Endometrial microvascular endothelial cells (primary cell): ENCODE data around the gene ZNF655. TPM values are rescaled to one million over a fixed set of nuclear protein-coding genes. Genes with fewer than 3 reads are reported as not detected.
"Not testable (repeated sequence)": the region's sequence is repeated elsewhere in the genome, so short reads cannot be mapped to it uniquely, and the experiment has no call there.

Experiments
- in situ Hi-C: cut with HindIII; loops from 2 replicates; pipeline ENCODE4 v1.10.0; 2017; ENCODE audit warnings: low sequenced_read_pairs, low pct_unique_long_range_greater_than_20kb; ENCODE audit errors: inconsistent ontology term
- total RNA-seq: library from RNA; depleted of rRNA; stranded (reverse); fragments of >200 nt; gene quantifications from one replicate; pipeline ENCODE4 v1.2.3, GENCODE V29; 2015; ENCODE audit errors: inconsistent ontology term

ZNF655 gene
- total RNA-seq, 1 donor from 2014 or later: 17.9 TPM

DNA sequence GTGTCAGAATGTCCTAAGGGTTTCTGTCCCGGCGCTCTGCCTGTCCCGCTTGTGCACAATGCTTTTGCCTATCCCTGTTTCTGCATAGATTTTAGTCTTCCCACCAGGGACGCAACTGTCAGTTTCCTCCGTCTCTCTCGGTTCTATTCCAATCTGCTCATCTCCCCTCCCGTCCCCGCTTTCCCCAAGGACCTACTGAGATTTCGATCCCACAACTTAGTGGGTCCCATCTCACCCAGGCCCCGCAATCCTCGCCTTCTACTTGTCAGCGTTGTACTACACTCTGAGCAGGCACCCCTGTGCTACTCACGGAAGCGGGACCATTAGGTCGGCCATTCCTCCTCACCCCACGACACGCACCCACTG lies 519 bp upstream of the ZNF655 start:
- in situ Hi-C loops: no loop called here

DNA sequence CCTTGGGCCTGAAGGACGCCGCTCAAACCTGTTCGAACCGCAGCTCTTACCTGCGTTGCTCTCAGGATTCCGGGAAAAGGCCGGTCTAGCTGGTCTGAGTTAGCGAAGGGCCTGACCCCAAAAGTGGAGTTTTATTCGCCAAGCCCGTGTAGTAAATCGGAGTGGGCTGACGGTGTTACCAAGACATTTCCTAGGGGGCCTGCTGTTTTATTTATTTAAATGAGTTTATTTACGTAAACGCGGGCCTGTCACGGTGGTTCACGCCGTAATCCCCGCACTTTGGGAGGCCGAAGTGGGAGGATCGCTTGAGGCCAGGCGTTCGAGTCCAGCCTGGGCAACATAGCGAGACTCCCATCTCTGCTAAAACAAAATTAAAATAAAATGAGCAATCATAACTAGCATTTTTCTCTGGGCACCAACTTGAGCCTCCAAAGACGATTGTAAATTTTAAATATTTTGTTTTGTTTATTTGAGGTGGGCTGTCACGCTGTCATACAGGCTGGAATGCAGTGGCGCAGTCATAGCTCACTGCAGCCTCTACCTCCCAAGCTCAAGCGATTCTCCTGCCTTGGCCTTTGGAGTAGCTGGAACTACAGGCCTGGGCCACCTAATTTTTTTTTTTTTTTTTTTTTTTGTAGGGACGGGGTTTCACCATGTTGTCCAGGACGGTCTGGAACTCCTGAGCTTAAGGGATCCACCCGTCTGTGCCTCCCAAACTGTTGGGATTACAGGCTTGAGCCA lies 903 bp downstream of the ZNF655 start:
- in situ Hi-C loops: no loop called here

DNA sequence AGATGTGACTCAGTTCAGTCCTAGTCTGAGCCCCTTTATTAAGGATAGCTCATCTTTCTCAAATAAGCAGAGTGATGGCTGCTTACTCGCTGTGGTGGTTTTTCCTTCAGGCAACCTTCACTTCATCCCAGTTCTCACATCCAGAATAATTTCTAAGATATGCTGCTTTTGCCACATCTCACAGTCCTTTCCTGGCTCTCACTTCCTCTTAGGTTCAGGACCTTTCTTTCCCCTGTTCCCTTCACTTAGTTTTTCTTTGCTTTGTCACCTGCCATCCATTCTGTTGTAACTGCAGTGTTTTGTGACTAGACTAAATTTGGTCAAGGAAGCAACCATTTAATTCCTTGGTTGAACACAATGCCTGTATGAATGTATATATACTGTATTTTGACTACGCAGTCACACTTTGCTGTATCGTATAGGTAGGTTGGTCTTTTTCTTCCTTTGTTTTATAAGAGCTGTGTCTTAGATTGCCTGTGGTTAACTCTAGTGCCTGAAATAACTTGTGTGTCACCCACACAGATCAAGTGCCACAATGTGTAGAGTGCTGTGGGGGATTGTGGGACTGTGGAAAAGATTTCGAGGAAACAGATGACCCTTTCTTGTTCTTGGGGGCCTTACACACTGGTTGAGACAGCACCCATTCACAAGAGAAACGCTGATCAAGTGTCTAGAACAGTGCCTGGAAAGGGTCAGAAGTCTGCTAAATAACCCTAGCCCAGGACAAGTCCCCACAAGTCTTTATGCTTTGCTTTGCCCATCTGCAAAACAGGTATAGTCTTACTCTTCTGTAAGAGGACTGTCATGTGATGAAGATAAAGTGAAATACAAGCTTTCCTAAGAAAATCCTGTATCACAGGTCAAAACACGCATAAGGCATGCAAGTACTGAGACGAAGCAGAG lies 2.6 kb downstream of the ZNF655 start:
- in situ Hi-C loops: no loop called here

DNA sequence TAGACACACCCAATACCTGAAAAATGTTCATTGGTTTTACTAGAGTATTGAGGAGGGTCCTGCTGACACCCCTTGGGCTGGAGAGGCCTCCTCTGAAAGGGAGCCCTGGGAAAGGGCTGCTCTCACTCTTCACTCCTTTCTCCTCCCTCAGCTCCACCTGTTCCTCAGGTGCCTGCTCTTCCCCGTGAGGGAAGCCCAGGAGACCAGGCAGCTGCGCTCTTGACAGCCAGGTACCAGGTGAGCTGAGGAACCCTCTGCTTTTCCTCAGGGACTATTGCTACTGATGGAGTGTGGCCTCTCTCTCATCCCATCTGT lies 3.3 kb downstream of the ZNF655 start:
- in situ Hi-C loops: no loop called here

DNA sequence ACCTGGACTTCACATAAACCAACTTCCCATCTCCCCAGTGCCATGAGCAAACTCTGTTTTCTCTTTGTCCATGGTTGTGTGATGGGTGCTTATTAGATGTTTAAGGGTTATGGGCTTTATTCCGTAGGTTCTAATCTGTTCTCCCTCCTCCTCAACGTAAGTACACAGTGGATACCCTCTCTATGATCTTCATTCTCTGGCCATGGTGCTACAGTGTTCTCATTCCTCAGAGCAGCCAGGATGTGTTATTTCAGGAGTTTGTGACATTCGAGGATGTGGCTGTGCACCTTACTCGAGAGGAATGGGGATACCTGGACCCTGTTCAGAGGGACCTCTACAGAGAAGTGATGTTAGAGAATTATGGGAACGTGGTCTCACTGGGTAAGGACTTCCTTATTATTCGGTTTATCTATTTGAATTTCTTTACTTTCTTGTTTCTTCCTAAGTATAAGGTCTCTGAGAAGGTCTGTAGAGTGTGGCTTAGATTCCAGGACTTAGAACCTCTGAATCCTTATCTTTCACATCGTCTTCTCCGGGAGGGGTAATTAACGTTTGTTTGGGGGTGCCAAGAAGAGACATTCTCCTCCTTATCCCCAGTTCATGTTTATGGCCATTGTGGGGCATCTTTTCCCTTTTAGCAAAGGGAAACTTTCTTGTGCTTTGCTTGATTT lies 3.8 kb downstream of the ZNF655 start:
- in situ Hi-C loops: no loop called here

DNA sequence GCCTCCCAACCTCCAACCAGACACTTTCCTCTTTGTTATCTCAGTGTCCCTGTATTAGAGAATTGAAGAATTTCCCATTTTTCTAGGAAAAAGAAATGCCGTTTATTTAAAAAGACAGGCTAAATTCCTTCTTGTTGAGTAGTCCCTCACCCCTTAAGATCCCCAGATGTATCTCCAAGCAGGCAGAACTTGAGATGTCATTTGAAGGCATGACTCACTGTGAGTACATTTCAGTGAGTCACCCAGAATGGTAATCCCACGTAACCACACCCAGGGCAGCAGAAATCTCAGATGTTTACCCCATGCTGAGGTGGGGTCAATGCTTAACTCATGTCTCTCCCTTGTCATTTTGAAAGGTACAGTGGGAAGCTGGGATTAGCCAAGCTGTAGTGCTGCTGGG lies 4.4 kb downstream of the ZNF655 start:
- in situ Hi-C loops: no loop called here

DNA sequence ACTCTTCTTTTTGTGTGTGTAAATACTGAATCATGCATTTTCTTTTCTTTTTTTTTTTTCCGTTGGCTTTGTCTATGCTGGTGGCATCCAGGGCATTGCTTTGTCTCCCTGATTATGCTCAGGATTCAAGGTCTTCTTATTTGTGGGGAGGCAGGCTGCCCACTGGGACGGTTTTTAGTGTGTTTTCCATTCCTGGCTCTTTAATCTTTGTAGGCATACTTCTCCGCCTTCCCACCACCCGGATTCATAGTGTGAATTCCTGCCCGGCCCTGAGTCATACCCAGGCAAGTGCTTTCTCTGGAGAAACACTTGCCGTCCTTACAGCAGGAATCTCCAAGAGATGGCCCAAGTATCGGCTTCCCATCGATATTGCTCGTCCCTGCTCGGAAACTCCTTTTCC lies 5.2 kb downstream of the ZNF655 start:
- in situ Hi-C loops: no loop called here

DNA sequence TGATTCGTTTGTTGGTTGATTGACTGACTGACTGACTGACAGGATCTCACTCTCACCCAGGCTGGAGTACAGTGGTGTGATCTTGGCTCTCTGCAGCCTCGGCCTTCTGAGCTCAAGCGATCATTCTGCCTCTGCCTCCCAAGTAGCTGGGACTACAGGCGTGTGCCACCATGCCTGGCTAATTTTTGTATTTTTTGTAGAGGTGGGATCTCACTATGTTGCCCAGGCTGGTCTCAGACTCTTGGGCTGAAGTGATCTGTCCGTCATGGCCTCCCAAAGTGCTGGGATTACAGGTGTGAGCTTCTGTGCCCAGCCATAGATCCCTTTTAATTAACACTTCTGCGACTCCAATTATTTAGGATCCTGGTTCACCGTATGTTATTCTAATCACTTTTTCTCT lies 10.3 kb downstream of the ZNF655 start:
- in situ Hi-C loops: not testable (repeated sequence)

DNA sequence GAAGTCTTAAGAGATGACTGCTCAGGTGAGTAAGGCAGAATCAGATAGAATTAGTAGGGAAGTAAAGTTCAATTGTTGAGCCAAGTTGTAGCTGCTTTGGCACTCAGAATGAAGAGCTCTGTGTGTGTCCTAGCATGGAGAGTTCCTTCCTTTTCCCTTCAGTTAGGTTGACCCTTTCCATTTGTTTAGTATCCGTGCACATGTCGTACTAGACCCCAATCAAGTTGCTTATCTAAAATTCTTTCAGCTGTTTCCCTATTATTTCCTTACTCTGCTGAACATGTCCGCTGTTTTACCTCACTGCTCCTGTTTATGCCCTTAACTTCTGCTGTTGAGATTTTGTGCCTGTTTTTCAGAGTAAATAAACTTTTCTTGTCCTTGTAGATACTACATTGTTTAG lies 13.3 kb downstream of the ZNF655 start:
- in situ Hi-C loops: no loop called here

DNA sequence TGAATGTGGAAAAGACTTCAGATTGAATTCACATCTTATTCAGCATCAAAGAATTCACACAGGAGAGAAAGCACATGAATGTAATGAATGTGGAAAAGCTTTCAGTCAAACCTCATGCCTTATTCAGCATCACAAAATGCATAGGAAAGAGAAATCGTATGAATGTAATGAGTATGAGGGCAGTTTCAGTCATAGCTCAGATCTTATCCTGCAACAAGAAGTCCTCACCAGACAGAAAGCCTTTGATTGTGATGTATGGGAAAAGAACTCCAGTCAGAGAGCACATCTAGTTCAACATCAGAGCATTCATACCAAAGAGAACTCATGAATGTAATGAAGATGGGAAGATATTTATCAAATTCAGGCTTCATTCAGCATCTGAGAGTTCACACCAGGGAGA lies 14.8 kb downstream of the ZNF655 start:
- in situ Hi-C loops: no loop called here

DNA sequence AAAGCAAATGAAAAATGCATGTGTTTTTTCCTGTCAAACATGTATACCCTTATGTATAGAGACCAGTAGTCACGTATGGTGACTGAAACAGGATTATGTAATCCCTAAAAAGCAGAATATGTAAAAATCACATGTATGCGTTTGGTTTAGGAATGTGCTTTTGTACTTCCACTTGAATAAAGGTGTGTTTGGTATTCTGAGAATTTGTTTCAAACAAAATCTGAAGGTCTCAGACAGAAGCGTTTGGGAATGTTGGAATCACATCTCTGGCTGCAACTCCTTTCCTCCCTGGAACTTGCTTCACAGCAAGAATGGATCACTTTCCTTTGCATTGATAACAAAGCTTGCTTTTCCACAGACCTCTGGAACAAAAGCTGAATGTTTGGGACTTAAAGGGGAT lies 17.8 kb downstream of the ZNF655 start:
- in situ Hi-C loops: no loop called here

DNA sequence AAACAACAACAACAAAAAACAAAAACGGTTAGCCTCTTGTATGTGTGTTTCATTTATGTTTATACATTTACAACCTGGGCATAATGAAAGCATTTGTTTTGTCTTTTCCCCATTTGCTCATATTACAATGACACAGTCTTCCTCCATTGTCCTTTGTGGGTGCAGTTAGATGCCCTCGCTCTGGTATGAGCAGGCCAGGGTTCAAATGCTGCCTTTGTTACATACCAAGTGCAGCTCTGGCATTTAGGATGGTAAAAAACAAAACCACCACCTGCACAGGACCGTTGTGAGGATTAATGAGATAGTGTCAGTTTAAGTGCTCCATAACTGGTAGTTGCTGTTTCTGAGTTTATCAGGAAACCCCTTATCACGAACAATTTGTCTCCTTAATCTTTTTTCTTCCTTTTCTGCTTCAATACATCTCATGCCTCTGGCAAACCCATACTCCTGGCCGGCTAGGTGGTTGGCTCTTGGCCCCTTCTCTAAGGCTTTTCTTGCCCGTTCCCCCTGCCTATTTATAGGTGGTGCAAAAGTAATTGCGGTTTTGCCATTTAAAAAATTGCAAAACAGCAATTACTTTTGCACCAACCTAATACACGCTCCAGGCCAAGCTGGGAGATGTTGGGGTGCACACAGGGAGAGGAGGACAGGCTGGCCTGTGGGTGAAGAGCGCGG lies 21.0 kb downstream of the ZNF655 start:
- in situ Hi-C loops: no loop called here

DNA sequence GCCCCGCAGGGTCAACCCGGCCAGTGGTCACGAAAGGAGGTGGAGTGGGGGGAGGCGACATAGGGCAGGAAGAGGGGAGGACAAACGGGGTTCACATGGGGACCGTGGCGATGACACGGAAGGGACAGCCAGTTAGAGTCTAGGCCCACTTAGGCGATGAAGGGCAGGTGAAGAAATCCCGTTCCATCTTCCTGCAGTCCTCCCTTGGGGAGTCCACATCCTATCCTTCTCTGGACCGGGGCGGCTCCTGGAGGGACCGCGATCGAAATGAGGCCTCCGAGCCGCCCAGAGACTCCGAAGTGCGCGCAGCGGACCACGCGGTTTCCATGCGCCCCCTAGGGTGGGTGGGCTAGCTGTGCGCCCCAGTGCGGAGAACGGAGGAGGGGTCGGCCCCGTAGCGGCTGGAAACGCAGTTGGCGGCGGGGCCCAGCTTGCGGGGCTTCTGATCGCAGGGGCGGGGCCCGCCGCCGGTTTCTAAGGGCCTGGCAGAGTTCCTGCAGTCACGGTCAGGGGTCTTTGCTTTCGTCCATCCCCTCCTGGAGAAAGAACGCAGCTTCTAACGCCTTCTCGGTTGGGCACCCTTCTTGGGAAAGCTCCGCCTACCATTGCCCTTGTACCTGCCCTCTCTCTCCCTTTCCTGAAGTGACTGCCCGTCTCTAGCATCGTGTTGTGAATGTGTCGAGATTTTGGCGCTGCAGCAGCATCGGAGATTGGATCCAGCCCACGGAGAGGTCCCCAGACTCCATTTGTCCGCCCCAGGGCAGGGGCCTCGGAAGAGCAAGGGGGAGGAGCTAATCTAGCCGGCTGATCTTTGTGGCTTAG lies 21.7 kb downstream of the ZNF655 start:
- in situ Hi-C loops: no loop called here

DNA sequence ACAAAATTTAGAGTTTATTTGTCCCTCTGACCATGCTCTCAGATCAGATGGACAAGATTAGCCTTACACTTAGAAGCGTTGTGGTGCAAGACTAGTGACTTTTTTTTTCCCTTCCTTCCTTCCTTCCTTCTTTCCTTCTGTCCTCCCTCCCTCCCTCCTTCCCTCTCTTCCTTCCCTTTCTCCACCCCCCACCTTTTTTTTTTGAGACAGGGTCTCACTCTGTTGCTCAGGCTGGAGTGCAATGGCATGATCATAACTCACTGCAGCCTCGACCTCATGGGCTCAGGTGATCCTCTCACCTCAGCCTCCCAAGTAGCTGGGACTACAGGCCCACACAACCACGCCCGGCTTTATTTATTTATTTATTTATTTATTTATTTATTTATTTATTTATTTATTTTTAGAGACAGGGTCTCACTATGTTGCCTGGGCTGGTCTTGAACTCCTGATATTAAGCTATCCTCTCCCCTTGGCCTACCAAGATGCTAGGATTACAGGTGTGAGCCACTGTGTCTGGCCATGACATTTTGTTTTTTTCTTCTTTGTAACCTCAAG lies 22.4 kb downstream of the ZNF655 start:
- in situ Hi-C loops: not testable (repeated sequence)

DNA sequence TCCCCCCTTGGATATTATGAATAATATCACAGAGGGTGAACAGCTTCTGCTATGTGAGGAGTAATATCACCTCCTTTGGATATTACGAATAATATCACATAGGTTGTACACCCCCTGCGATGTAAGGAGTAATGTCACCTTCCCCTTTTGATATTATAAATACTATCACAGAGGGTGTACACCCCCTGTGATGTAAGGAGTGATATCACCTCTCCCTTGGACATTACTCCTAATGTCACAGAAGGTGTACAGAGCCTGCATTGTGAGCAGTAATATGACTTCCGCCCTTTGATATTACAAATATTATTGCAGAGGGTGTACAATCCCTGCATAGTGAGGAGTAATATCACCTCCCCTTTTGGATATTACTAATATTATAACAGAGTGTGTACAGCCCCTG lies 30.4 kb downstream of the ZNF655 start:
- in situ Hi-C loops: no loop called here

DNA sequence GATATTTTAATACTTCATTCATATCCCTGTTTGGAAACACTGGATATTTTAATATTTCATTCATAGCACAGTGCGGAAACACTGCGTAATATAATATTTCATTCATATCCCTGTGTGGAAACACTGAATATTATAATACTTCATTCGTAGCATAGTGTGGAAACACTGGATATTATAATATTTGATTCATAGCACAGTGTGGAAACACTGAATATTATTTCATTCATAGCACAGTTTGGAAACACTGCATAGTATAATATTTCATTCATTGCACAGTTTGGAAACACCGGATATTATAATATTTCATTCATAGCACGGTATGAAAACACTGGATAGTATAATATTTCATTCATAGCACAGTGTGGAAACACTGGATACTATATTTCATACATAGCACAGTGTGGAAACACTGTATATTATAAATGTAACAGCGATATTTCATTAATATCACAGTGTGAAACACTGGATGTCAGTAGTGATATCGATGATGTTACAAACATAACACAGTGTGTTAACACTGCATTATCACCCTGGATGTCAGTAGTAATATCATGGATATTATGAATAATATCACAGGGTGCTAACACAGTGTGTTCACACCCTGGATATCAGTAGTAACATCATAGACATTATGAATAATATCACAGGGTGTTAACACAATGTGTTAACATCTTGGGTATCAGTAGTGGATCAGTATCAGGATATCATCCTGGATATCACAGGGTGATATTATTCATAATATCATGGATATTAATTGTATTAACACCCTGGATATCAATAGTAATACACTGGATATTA lies 36.7 kb downstream of the ZNF655 start:
- in situ Hi-C loops: no loop called here

DNA sequence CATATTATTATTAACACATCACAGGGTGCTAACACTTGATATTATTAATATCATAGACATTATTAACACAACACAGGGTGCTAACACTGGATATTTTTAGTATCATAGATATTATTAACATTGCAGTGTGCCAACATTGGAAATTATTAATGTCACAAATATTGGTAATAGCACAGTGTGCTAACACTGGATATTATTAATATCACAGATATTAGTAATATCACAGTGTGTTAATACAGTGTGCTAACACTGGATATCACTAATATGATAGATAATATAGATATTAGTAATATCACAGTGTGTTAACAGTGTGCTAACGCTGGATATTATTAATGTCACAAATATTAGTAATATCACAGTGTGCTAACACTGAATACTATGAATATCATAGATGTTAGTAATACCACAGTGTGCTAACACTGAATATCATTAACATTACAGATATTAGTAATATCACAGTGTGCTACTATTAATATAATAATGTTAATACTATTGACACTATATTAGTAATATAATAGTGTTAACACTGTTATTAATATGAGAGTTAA lies 38.0 kb downstream of the ZNF655 start:
- in situ Hi-C loops: no loop called here
